Measurements from ENCODE around the gene RRP9.
"Not testable (repeated sequence)": the region's sequence is repeated elsewhere in the genome, so short reads cannot be mapped to it uniquely, and the experiment has no call there.

The RRP9 gene

DNA sequence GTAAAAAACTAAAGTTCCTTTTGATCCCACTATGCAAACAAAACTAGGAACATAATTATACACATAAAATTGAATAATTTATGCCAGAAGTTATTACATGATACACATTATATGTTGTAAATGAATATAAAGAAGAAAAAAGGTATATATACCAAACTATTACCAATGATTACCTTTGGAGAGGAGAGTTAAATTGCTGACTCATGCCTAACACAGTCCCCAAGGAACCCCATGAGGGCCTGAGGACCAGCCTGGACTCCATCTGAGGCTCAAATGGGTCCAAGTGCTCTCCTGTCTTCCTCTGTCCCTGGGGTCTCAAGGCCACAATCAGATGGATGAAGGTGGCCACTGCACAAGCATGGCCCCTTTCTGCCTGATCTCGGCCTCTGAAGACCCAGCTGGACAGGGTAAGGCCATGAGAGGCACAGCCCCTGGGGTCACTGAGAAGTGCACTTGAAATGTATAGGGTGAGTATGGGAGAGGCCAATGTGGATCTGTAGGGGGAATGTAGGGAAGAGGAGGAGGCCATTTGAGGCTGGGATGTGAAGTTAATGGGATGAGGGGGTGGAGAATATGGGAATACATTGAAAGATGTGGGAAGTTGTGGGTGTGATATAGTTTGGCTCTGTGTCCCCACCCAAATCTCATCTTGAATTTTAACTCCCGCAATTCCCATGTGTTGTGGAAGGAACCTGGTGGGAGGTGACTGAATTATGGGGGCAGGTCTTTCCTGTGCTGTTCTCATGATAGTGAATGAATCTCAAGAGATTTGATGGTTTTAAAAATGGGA is 37.5 kb downstream of the RRP9 start:
- no peak overlapping the region for H3K27ac Mint-ChIP-seq
- H3K36me3 Mint-ChIP-seq = peaks cover 16% of the 10 kb centered on the region
- no peak overlapping the region for H3K4me3 Mint-ChIP-seq
- H3K4me1 Mint-ChIP-seq = peaks cover 3% of the 10 kb centered on the region
- no peak for ATAC-seq (ENCODE audit: low read depth)
- peaks cover 13% of the 10 kb centered on the region for H3K9me3 Mint-ChIP-seq
- DNase-seq (ENCODE audit: low spot score in 2 of 2) = no peak
- H3K27me3 Mint-ChIP-seq = peaks cover 36% of the 10 kb centered on the region

DNA sequence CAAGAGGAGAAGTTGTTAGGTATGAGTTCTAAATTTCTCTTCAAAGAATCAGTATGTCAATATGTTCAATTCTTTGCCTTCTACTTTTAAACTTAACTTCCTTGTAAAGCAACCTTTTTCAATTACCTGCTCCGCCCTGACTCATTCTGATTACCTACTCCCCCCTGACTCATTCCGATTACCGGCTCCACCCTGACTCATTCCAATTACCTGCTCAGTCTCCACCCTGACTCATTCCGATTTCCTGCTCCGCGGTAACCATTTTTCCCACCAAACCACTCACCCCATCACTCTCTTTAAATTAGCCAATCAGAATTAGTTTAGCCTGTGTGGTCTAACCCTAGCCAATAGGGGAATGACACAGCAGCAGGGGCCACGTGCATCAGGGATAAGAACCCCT is 39.3 kb downstream of the RRP9 start:
- H3K9me3 Mint-ChIP-seq; H3K4me3 Mint-ChIP-seq; DNase-seq (ENCODE audit: low spot score in 2 of 2); H3K4me1 Mint-ChIP-seq; H3K27ac Mint-ChIP-seq; ATAC-seq (ENCODE audit: low read depth): not testable (repeated sequence)
- H3K27me3 Mint-ChIP-seq = peaks cover 28% of the 10 kb centered on the region
- peaks cover 13% of the 10 kb centered on the region for H3K36me3 Mint-ChIP-seq

GRCh38 chr3:51900043-51900442 is 41.7 kb downstream of the RRP9 start:
- H3K4me3 Mint-ChIP-seq; H3K36me3 Mint-ChIP-seq; H3K4me1 Mint-ChIP-seq; H3K27ac Mint-ChIP-seq; DNase-seq (ENCODE audit: low spot score in 2 of 2); ATAC-seq (ENCODE audit: low read depth); H3K9me3 Mint-ChIP-seq: not testable (repeated sequence)
- peaks cover 31% of the 10 kb centered on the region for H3K27me3 Mint-ChIP-seq

DNA sequence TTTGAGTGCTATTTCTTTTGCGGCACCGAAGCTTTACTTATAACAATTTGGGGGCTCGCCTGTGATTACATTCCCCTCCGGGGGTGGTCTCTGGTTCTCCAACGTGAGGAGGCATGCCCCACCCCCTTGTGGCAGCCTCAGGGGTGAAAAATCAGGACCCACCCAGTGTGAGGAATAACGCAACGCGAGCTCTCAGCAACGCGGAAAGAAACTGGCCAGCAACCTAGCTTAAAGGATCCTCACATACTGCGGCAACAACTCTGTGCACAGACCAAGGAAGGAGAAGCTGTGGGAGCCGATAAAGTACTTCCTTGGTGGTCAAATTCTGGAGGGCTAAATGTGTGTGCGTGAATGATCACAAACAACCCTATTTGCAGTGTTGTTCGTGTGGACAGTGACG is 44.3 kb downstream of the RRP9 start:
- H3K4me1 Mint-ChIP-seq = peaks cover under 1% of the 10 kb centered on the region
- no peak overlapping the region for H3K27ac Mint-ChIP-seq
- no peak overlapping the region for H3K4me3 Mint-ChIP-seq
- no peaks in the 10 kb centered on the region for H3K36me3 Mint-ChIP-seq
- ATAC-seq (ENCODE audit: low read depth) (no peak), DNase-seq (ENCODE audit: low spot score in 2 of 2) (no peak)
- H3K9me3 Mint-ChIP-seq = no peaks in the 10 kb centered on the region
- peaks cover 28% of the 10 kb centered on the region for H3K27me3 Mint-ChIP-seq

GRCh38 chr3:51896607-51897305 is 44.9 kb downstream of the RRP9 start:
- Mint-ChIP-seq H3K4me3 (no peak overlapping the region), H3K4me1 (no peaks in the 10 kb centered on the region), H3K27ac (no peak overlapping the region), H3K9me3 (no peaks in the 10 kb centered on the region), H3K27me3 (peaks cover 31% of the 10 kb centered on the region), H3K36me3 (no peaks in the 10 kb centered on the region)
- DNase-seq (ENCODE audit: low spot score in 2 of 2) = no peak
- no peak for ATAC-seq (ENCODE audit: low read depth)

DNA sequence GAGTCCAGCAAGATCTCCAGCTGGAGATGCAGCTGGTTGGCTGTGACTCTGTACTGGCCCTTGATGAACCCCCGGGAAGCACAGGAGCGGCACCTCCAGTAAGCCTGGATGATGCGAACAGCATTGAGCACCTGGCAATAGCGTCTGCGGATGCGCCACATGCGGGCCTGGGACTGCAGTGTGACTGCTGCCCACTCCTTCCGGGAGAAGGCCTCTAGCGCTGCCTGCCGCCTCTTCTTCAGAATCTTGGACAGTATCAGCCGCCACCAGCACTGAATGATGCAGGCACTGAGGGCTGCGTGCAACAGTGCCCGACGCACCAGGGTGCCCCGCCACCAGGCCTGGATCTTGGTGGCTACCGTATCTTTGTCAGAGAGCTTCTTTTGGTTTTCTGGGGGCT is 46.8 kb downstream of the RRP9 start:
- ATAC-seq (ENCODE audit: low read depth) (no peak), DNase-seq (ENCODE audit: low spot score in 2 of 2) (no peak)
- Mint-ChIP-seq H3K4me3 (no peak overlapping the region), H3K27me3 (peaks cover 27% of the 10 kb centered on the region), H3K9me3 (no peaks in the 10 kb centered on the region), H3K4me1 (no peaks in the 10 kb centered on the region), H3K27ac (no peak overlapping the region), H3K36me3 (no peaks in the 10 kb centered on the region)

DNA sequence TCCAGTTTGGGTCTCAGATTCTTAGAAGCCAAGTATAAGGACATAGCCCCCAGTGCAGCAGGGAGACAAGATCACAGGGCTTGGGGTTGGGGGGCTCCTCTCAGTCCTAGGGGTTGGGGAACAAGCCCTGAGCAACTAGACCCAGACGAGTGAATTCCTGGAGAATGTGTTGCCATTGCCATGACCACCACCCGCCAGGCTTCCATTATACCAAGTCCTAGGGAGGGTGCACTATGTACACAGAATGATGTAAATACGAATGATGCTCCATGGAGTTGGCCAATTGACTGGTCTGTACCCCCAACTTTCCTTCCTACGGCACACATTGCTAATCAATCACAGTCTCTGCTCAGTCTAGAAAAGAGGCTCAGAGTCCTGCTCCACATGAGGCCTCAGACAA is 47.3 kb downstream of the RRP9 start:
- no peak overlapping the region for H3K27ac Mint-ChIP-seq
- no peak for ATAC-seq (ENCODE audit: low read depth)
- peaks cover 27% of the 10 kb centered on the region for H3K27me3 Mint-ChIP-seq
- no peaks in the 10 kb centered on the region for H3K36me3 Mint-ChIP-seq
- no peak for DNase-seq (ENCODE audit: low spot score in 2 of 2)
- no peaks in the 10 kb centered on the region for H3K4me1 Mint-ChIP-seq
- no peak overlapping the region for H3K4me3 Mint-ChIP-seq
- no peaks in the 10 kb centered on the region for H3K9me3 Mint-ChIP-seq

DNA sequence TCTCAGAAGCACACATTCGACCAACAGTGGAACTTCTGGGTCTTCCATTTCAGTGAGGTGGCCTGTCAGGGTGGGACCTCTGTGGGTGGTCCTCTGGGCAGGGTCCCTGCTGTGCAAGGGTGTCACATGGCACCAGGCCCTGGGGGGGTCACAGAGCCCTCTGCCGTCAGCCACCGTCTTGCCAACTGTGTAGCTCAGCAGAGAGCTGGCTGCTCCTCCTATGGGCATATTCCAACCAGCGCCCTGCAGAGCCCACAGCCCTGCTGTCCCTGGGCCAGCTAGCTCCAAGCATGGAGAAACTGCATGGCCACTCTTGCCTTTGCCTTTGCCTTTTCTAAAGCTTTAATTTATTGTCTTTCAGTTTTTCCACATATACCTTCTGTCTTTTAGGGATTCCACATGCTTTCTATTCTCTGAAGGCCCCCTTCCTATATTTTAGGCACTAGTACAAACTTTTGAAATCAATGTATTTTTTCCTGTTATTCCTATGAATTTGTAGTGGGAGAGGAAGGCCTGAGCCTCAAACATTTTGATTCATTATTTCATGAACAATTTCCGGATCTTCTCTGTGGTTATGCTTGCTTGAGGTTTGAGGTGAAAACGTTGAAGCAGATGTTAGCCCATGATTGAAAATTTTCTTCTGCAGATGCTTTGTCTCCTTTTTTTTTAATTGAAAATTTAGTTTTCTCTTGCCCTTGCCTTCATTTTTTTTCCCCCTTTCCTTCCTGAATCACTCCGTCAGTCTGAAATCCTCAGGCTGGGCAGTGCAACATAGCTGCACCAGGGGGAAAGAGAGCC is 50.3 kb downstream of the RRP9 start:
- Mint-ChIP-seq H3K4me3 (no peak overlapping the region), H3K27me3 (peaks cover 20% of the 10 kb centered on the region), H3K4me1 (no peaks in the 10 kb centered on the region), H3K9me3 (no peaks in the 10 kb centered on the region), H3K27ac (no peak overlapping the region), H3K36me3 (no peaks in the 10 kb centered on the region)
- DNase-seq (ENCODE audit: low spot score in 2 of 2) = no peak
- ATAC-seq (ENCODE audit: low read depth) = no peak

DNA sequence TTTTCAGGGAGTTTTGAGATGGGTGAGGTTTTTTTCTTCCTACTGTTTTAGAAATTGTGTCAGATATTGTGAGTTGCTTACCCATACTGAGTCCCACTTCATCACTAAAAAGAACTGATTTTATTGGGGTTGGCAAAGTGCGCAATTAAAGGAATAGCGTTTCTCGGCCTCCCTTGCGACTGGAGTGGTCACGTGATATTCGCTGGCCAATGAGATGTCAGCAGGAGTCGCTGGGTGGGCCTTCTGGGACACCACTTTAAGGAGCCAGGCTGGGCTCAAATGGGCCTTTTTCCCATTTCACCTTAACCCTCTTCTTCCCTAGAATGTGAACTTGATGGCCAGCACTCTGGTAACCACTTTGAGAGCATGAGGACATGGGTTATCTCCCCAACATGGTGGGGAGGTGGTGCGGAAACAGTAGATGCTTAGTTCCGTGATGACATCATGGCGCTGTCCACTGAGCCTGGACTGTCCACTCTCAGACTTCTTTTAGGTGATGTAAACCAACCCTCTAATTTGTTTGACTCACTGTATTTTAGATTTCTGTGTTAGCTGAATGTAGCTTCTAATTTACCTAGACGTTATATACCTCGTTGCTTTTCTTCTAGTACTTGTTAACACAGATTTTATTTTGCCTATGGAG is 53.1 kb downstream of the RRP9 start:
- no peaks in the 10 kb centered on the region for H3K9me3 Mint-ChIP-seq
- no peaks in the 10 kb centered on the region for H3K4me1 Mint-ChIP-seq
- ATAC-seq (ENCODE audit: low read depth) (no peak), DNase-seq (ENCODE audit: low spot score in 2 of 2) (no peak)
- no peak overlapping the region for H3K4me3 Mint-ChIP-seq
- peaks cover 14% of the 10 kb centered on the region for H3K27me3 Mint-ChIP-seq
- no peaks in the 10 kb centered on the region for H3K36me3 Mint-ChIP-seq
- H3K27ac Mint-ChIP-seq = no peak overlapping the region

GRCh38 chr3:51887620-51888019 is 54.1 kb downstream of the RRP9 start:
- H3K27ac Mint-ChIP-seq = no peak overlapping the region
- no peak for ATAC-seq (ENCODE audit: low read depth)
- H3K4me1 Mint-ChIP-seq = no peaks in the 10 kb centered on the region
- no peaks in the 10 kb centered on the region for H3K36me3 Mint-ChIP-seq
- peaks cover 11% of the 10 kb centered on the region for H3K27me3 Mint-ChIP-seq
- no peak for DNase-seq (ENCODE audit: low spot score in 2 of 2)
- H3K4me3 Mint-ChIP-seq = no peak overlapping the region
- H3K9me3 Mint-ChIP-seq = no peaks in the 10 kb centered on the region

GRCh38 chr3:51886447-51886846 is 55.3 kb downstream of the RRP9 start:
- no peak overlapping the region for H3K4me3 Mint-ChIP-seq
- no peak for DNase-seq (ENCODE audit: low spot score in 2 of 2)
- peaks cover 8% of the 10 kb centered on the region for H3K27me3 Mint-ChIP-seq
- H3K36me3 Mint-ChIP-seq = no peaks in the 10 kb centered on the region
- H3K27ac Mint-ChIP-seq = no peak overlapping the region
- H3K9me3 Mint-ChIP-seq = no peaks in the 10 kb centered on the region
- no peaks in the 10 kb centered on the region for H3K4me1 Mint-ChIP-seq
- no peak for ATAC-seq (ENCODE audit: low read depth)
